GM21786 (cell line): ENCODE results near the gene ENTPD2.
"Not testable (repeated sequence)": the region's sequence is repeated elsewhere in the genome, so short reads cannot be mapped to it uniquely, and the experiment has no call there.

Source experiments
- ATAC-seq: cut with Tn5 transposase; IDR thresholded peaks from one replicate; pipeline ENCODE4 v1.9.1; 2021; ENCODE audit not compliant: unreplicated experiment

Gene ENTPD2

GRCh38 chr9:137065336-137065967 is 11.6 kb upstream of the ENTPD2 start:
- ATAC-seq: no peak

GRCh38 chr9:137064880-137065164 is 11.0 kb upstream of the ENTPD2 start:
- ATAC-seq: no peak

GRCh38 chr9:137064027-137064879 is 10.4 kb upstream of the ENTPD2 start:
- ATAC-seq: no peak

GRCh38 chr9:137063311-137064026 is 9.6 kb upstream of the ENTPD2 start:
- ATAC-seq: no peak

- not testable (repeated sequence) for ATAC-seq
Measured at GRCh38 chr9:137062798-137063197, 8.9 kb upstream of the ENTPD2 start.

GRCh38 chr9:137062384-137062783 is 8.5 kb upstream of the ENTPD2 start:
- ATAC-seq: no peak

- no peak for ATAC-seq
Measured at GRCh38 chr9:137058521-137059234, 4.8 kb upstream of the ENTPD2 start.

GRCh38 chr9:137057545-137057944 is 3.7 kb upstream of the ENTPD2 start:
- ATAC-seq: no peak

GRCh38 chr9:137056739-137057415 is 3.0 kb upstream of the ENTPD2 start:
- no peak for ATAC-seq

GRCh38 chr9:137055385-137056364 is 1.8 kb upstream of the ENTPD2 start:
- no peak for ATAC-seq

GRCh38 chr9:137054932-137055384 is 1.1 kb upstream of the ENTPD2 start:
- no peak for ATAC-seq

GRCh38 chr9:137052998-137053943 is 590 bp downstream of the ENTPD2 start:
- ATAC-seq: no peak

- no peak for ATAC-seq
Measured at GRCh38 chr9:137052293-137052692, 1.6 kb downstream of the ENTPD2 start.

GRCh38 chr9:137051145-137051724 is 2.6 kb downstream of the ENTPD2 start:
- no peak for ATAC-seq

GRCh38 chr9:137050570-137050969 is 3.3 kb downstream of the ENTPD2 start:
- ATAC-seq: no peak

GRCh38 chr9:137049544-137050449 is 4.1 kb downstream of the ENTPD2 start:
- no peak for ATAC-seq
